Loucy (cell line): ENCODE data around the gene DPM2.

ENCODE experiments used
- H2AFZ ChIP-seq: fragments of 200-600 bp; sonication (generic); 2 replicates; pipeline ENCODE4 v1.6.0; 2016; ENCODE audit warnings: antibody characterized with exemption, mild to moderate bottlenecking, low read length, moderate library complexity
- H3F3A ChIP-seq: fragments of 200-600 bp; 2 replicates; pipeline ENCODE4 v1.6.0; 2016; ENCODE audit warnings: antibody characterized with exemption, low read depth, mild to moderate bottlenecking
- H3K27me3 ChIP-seq: fragments of 200-600 bp; sonication (generic); 2 replicates; pipeline ENCODE4 v1.6.1; 2014; ENCODE audit warnings: low read length, mild to moderate bottlenecking; ENCODE audit not compliant: insufficient read depth, poor library complexity, severe bottlenecking
- H3K36me3 ChIP-seq: fragments of 200-600 bp; sonication (generic); 2 replicates; pipeline ENCODE4 v1.6.1; 2016; ENCODE audit warnings: low read length; ENCODE audit not compliant: insufficient read depth
- H3K4me1 ChIP-seq: fragments of 200-600 bp; sonication (generic); 2 replicates; pipeline ENCODE4 v1.5.1; 2014; ENCODE audit warnings: low read length, mild to moderate bottlenecking; ENCODE audit not compliant: insufficient read depth, poor library complexity, severe bottlenecking
- H3K4me2 ChIP-seq: fragments of 200-600 bp; sonication (generic); 2 replicates; pipeline ENCODE4 v1.6.0; 2014; ENCODE audit warnings: antibody characterized with exemption, low read length, low read depth, mild to moderate bottlenecking; ENCODE audit not compliant: poor library complexity, severe bottlenecking
- H3K4me3 ChIP-seq: fragments of 200-600 bp; sonication (generic); 2 replicates; pipeline ENCODE4 v1.5.1; 2014; ENCODE audit warnings: low read length, mild to moderate bottlenecking, mixed read lengths; ENCODE audit not compliant: poor library complexity, severe bottlenecking
- H3K79me2 ChIP-seq: fragments of 200-600 bp; sonication (generic); 2 replicates; pipeline ENCODE4 v1.6.1; 2014; ENCODE audit warnings: low read length; ENCODE audit not compliant: insufficient read depth
- H3K9ac ChIP-seq: fragments of 200-600 bp; sonication (generic); 2 replicates; pipeline ENCODE4 v1.6.0; 2014; ENCODE audit warnings: mild to moderate bottlenecking, low read depth, low read length, moderate library complexity; ENCODE audit not compliant: poor library complexity, severe bottlenecking
- H3K9me2 ChIP-seq: fragments of 200-600 bp; sonication (generic); replicated peaks from 2 replicates; pipeline ENCODE4 v1.6.1; 2016; ENCODE audit warnings: low read depth, low read length, mixed read lengths
- H3K9me3 ChIP-seq: fragments of 200-600 bp; sonication (generic); 2 replicates; pipeline ENCODE4 v1.6.1; 2014; ENCODE audit warnings: mild to moderate bottlenecking, antibody characterized with exemption, low read length, low read depth; ENCODE audit not compliant: insufficient read depth
- H4K20me1 ChIP-seq: fragments of 200-600 bp; sonication (generic); 2 replicates; pipeline ENCODE4 v1.6.0; 2014; ENCODE audit warnings: antibody characterized with exemption, low read length, mild to moderate bottlenecking; ENCODE audit not compliant: insufficient read depth, poor library complexity, severe bottlenecking
- CTCF ChIP-seq: fragments of 200-600 bp; sonication (generic); conservative IDR thresholded peaks from 2 replicates; pipeline ENCODE4 v1.5.1; 2014; ENCODE audit warnings: mild to moderate bottlenecking, antibody characterized with exemption, low read length
- EZH2phosphoT487 ChIP-seq: fragments of 200-600 bp; IDR thresholded peaks from 2 replicates; pipeline ENCODE4 v1.6.1; 2018; ENCODE audit warnings: antibody characterized with exemption, mild to moderate bottlenecking, moderate library complexity, borderline replicate concordance

The DPM2 gene

GRCh38 chr9:127890053-127890452, 47.6 kb downstream of the DPM2 start:
- H3K4me2 ChIP-seq = no peak overlapping the region
- H3K9ac ChIP-seq = no peak overlapping the region
- H2AFZ ChIP-seq = no peak overlapping the region
- H3K9me3 ChIP-seq = peaks cover 6% of the 10 kb centered on the region; the same call in 1 of the 2 replicates
- H3K79me2 ChIP-seq = no peaks in the 10 kb centered on the region
- no peaks in the 10 kb centered on the region for H3K9me2 ChIP-seq
- H3K27me3 ChIP-seq = no peaks in the 10 kb centered on the region
- H3K4me1 ChIP-seq = peaks cover 14% of the 10 kb centered on the region
- H3K36me3 ChIP-seq = peaks cover 42% of the 10 kb centered on the region; the same call in 1 of the 2 replicates
- no peaks in the 10 kb centered on the region for H4K20me1 ChIP-seq
- H3K4me3 ChIP-seq = no peak overlapping the region
- no peak for TF ChIP-seq CTCF
- TF ChIP-seq EZH2phosphoT487 = no peak
- no peaks in the 10 kb centered on the region for H3F3A ChIP-seq

- Histone ChIP-seq H3K4me2 (no peak overlapping the region), H3K9me2 (no peaks in the 10 kb centered on the region), H3K27me3 (no peaks in the 10 kb centered on the region), H3K9me3 (peaks cover under 1% of the 10 kb centered on the region; the same call in 1 of the 2 replicates), H3K4me1 (peaks cover 28% of the 10 kb centered on the region), H3K9ac (no peak overlapping the region), H3F3A (no peaks in the 10 kb centered on the region), H2AFZ (no peak overlapping the region), H3K36me3 (peaks cover 20% of the 10 kb centered on the region; the same call in 1 of the 2 replicates), H3K79me2 (no peaks in the 10 kb centered on the region), H3K4me3 (no peak overlapping the region), H4K20me1 (no peaks in the 10 kb centered on the region)
- TF ChIP-seq EZH2phosphoT487 (no peak), CTCF (peak; percentile 30; the same call in 1 of the 2 replicates)
Observed at GRCh38 chr9:127887792-127888191, 49.9 kb downstream of the DPM2 start.

GRCh38 chr9:127886401-127886972, 51.2 kb downstream of the DPM2 start:
- peaks cover 17% of the 10 kb centered on the region; the same call in 1 of the 2 replicates for H3K36me3 ChIP-seq
- no peak overlapping the region for H3K4me2 ChIP-seq
- no peak overlapping the region for H2AFZ ChIP-seq

More at GRCh38 chr9:127886401-127886972, 51.2 kb downstream of the DPM2 start:
- no peak for TF ChIP-seq EZH2phosphoT487
- TF ChIP-seq CTCF = no peak
- Histone ChIP-seq H3F3A (no peaks in the 10 kb centered on the region), H3K4me3 (no peak overlapping the region), H3K4me1 (peaks cover 28% of the 10 kb centered on the region), H3K9ac (no peak overlapping the region), H4K20me1 (no peaks in the 10 kb centered on the region), H3K27me3 (no peaks in the 10 kb centered on the region), H3K79me2 (no peaks in the 10 kb centered on the region), H3K9me3 (no peaks in the 10 kb centered on the region), H3K9me2 (no peaks in the 10 kb centered on the region)
